ENCODE data around the gene ARID3C. TPM values are rescaled to one million over a fixed set of nuclear protein-coding genes. Genes with fewer than 3 reads are reported as not detected.

ARID3C gene
- total and polyA plus RNA-seq, 2 of the 8 experiments (the other 6 are each of a cell fraction or from before 2014, with no cell fraction given) = 0.08 TPM; not detected in 1

DNA sequence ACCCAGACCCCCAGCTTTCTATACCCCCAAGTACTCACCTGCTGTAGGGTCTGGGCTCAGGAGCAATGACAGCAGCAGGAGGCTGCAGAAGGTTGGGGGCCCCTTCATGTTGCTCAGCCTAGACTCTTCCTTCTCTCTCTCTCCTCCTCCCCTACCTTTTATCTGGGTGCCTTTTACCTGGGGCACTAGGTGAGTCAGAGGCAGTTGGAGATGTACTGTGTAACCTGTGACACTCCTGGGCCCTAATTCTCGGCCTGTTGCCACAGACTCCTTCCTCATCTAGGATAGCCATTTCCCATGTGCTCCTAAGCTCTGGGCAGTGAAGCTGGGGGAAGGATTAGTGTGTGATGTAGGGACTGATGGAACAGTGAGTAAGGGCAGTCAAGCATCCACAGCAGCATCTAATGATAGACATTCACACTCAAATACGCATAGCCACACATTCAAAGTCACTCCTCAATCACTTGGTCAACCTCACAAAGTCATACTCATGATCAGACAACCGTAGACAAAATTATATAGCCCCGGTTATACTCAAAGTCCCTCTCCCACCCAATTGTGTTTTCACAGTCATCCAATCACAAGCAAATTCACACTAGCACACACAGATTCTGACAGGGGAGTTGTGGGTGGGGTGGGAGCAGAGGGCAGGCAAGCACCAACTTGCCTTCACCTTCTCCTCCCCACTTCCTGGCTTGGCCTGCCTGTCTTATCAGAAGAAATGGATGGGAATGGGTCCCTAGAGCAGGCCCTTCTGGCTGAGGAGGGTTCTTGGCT, 33.8 kb upstream of the ARID3C start, which contains the start of gene CCL27:
Gene CCL27, minus strand, starts transcription at position 132 of the 777 bp plus-strand sequence. Its CDS starts 24 bp downstream, at position 108.
- DNase-seq (ENCODE audit: low read depth in 1 of 2, low spot score in 2 of 2) = no peak
- no peak within 1 kb of the TSS for H2AFZ ChIP-seq (ENCODE audit: low read length)
- no peaks in the 10 kb centered on the region for H3K9me3 ChIP-seq (ENCODE audit: insufficient read depth in 2 of 2, low read depth in 1 of 2, low read length in 1 of 2)
- H2BK12ac ChIP-seq (ENCODE audit: low read depth, low read length) = no peak within 1 kb of the TSS
- no peak within 1 kb of the TSS for H4K5ac ChIP-seq (ENCODE audit: insufficient read length, low read depth, low read length)
- no peak within 1 kb of the TSS for H3K14ac ChIP-seq (ENCODE audit: insufficient read length)
- no peaks in the 10 kb centered on the region for H4K20me1 ChIP-seq (replicated peaks in 1 of 2; ENCODE audit: control insufficient read depth in 1 of 2, insufficient read depth in 2 of 2, low read length in 2 of 2)
- no peak within 1 kb of the TSS for H3K4ac ChIP-seq (replicated peaks; ENCODE audit: insufficient read length, low read depth, low read length)
- H3K79me2 ChIP-seq (ENCODE audit: control insufficient read depth in 1 of 2, insufficient read depth in 2 of 2, low read length in 2 of 2) = peaks cover 0 to 8% of the 10 kb centered on the region in 2 experiments; a peak in 1 of 4 replicates
- peaks cover 9% of the 10 kb centered on the region for H3K23me2 ChIP-seq (ENCODE audit: low read depth, low read length)
- no peak within 1 kb of the TSS for H2AK5ac ChIP-seq (ENCODE audit: low read depth, low read length)
- H3K4me1 ChIP-seq (replicated peaks in 1 of 4; ENCODE audit: control insufficient read depth in 3 of 4, insufficient read depth in 4 of 4, low read length in 3 of 4) = peaks cover 0 to 4% (median 2%) of the 10 kb centered on the region in 4 experiments; a peak in 2 of 7 replicates
- no peak within 1 kb of the TSS for H4K91ac ChIP-seq (replicated peaks; ENCODE audit: insufficient read length, low read length)
- peaks cover 0 to 5% (median 0%) of the 10 kb centered on the region in 4 experiments; a peak in 2 of 7 replicates for H3K27me3 ChIP-seq (replicated peaks in 1 of 4; ENCODE audit: control insufficient read depth in 3 of 4, extremely low read depth in 1 of 4, insufficient read depth in 3 of 4, low read length in 3 of 4)
- no peak for FAIRE-seq
- H2BK120ac ChIP-seq (replicated peaks; ENCODE audit: low read depth, low read length) = no peak within 1 kb of the TSS
- no peaks in the 10 kb centered on the region for H3K36me3 ChIP-seq (ENCODE audit: control insufficient read depth in 2 of 4, insufficient read depth in 4 of 4, low read length in 3 of 4)
- no peak within 1 kb of the TSS for H3K4me3 ChIP-seq (ENCODE audit: extremely low read depth in 1 of 4, insufficient read depth in 2 of 4, low read depth in 3 of 4, low read length in 4 of 4)
- CTCF ChIA-PET (ENCODE audit: partially characterized antibody) = interaction anchor here (0.8 to 15.2 kb wide), 8 partner anchors 10 to 51 kb away, joined by 4 to 277 read pairs (median 7); partner anchors contain the start of genes GALT, IL11RA, RPP25L and SIGMAR1
- TF ChIP-seq, protein P1, sequence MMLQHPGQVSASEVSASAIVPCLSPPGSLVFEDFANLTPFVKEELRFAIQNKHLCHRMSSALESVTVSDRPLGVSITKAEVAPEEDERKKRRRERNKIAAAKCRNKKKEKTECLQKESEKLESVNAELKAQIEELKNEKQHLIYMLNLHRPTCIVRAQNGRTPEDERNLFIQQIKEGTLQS (IDR thresholded peaks at IDR 0.05; ENCODE audit: insufficient read depth, low read depth, low read length) = no peak
- TF ChIP-seq, protein P2, sequence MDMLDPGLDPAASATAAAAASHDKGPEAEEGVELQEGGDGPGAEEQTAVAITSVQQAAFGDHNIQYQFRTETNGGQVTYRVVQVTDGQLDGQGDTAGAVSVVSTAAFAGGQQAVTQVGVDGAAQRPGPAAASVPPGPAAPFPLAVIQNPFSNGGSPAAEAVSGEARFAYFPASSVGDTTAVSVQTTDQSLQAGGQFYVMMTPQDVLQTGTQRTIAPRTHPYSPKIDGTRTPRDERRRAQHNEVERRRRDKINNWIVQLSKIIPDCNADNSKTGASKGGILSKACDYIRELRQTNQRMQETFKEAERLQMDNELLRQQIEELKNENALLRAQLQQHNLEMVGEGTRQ (IDR thresholded peaks at IDR 0.05; ENCODE audit: low read length) = no peak
- TF ChIP-seq POLR2AphosphoS5 (IDR thresholded peaks at IDR 0.05; ENCODE audit: low read depth, low read length) (no peak), YY1 (IDR thresholded peaks at IDR 0.05; ENCODE audit: low read depth, low read length) (no peak), SP2 (IDR thresholded peaks at IDR 0.05; ENCODE audit: low read length) (no peak), RNF2 (IDR thresholded peaks at IDR 0.05; ENCODE audit: borderline replicate concordance, low read depth, low read length, missing control alignments, poor library complexity, severe bottlenecking) (no peak)
- no peak within 1 kb of the TSS for H3K18ac ChIP-seq (ENCODE audit: extremely low read depth, low read length)
- no peak within 1 kb of the TSS for H4K8ac ChIP-seq (ENCODE audit: extremely low read depth, insufficient read depth, low read length)
- POLR2A ChIA-PET (ENCODE audit: partially characterized antibody) = interaction anchor here (7.7 kb wide), 1 partner anchor 13 kb away, joined by 92 read pairs; the partner anchor contains the start of genes GALT and IL11RA
- 82% methylated on average over 4 of the region's 4 CpGs; no CpG with 5 or more reads in 1 of the 2 experiments for whole genome bisulfite sequencing, 2 experiments (ENCODE audit: extremely low coverage in 1 of 2, insufficient coverage in 1 of 2, insufficient read length in 1 of 2, insufficient replicate concordance in 2 of 2, low coverage in 1 of 2, low lambda C conversion rate in 2 of 2, missing lambda C conversion rate in 1 of 2)
- no peak within 1 kb of the TSS for H2BK20ac ChIP-seq (ENCODE audit: low read length)
- no peak within 1 kb of the TSS for H3K4me2 ChIP-seq (ENCODE audit: insufficient read depth in 1 of 2, low read depth in 2 of 2, low read length in 2 of 2)
- H3K23ac ChIP-seq (ENCODE audit: insufficient read length) = no peak within 1 kb of the TSS
- H3K79me1 ChIP-seq (ENCODE audit: low read depth, low read length) = no peaks in the 10 kb centered on the region
- H3K56ac ChIP-seq (replicated peaks; ENCODE audit: insufficient read length, low read depth, low read length) = no peak within 1 kb of the TSS
- H2BK15ac ChIP-seq (ENCODE audit: low read length) = no peak within 1 kb of the TSS
- H2BK5ac ChIP-seq (ENCODE audit: low read depth, low read length) = no peak within 1 kb of the TSS
- no peak within 1 kb of the TSS for H3K9ac ChIP-seq (replicated peaks in 1 of 4; ENCODE audit: extremely low read depth in 1 of 4, low read depth in 3 of 4, low read length in 3 of 4)
- no peak within 1 kb of the TSS for H3K27ac ChIP-seq (ENCODE audit: low read depth, low read length)
